Choroid plexus epithelial cell (primary cell): ENCODE measurements around the gene POR.

Source experiments
- DNase-seq: peaks from one replicate; pipeline ENCODE4 v3.0.0-alpha.2; 2010; ENCODE audit warnings: low read depth
- H3K4me3 ChIP-seq: 2 replicates; pipeline ENCODE4 v1.5.1; 2011; ENCODE audit warnings: low read depth, mild to moderate bottlenecking, control low read depth, low read length, moderate library complexity
- TF ChIP-seq, protein P1 (sequence below): conservative IDR thresholded peaks from 2 replicates; pipeline ENCODE4 v1.5.1; 2011; ENCODE audit warnings: low read depth, mild to moderate bottlenecking, control low read depth, inconsistent platforms, low read length, moderate library complexity

POR gene

DNA sequence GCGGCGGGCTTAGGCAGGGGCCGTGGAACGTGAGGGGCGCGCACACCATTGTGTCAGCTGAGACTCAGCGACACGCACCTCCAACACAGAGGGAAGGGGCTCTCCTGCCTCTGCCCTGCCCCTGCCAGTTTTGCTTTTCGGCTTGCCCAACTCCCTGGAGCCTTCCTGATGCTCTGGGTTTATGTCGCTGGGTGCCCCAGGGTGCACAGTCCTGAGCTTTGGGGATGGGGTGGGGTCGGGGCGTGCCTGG lies 66.2 kb downstream of the POR start:
- no peak for DNase-seq
- TF ChIP-seq, protein P1, sequence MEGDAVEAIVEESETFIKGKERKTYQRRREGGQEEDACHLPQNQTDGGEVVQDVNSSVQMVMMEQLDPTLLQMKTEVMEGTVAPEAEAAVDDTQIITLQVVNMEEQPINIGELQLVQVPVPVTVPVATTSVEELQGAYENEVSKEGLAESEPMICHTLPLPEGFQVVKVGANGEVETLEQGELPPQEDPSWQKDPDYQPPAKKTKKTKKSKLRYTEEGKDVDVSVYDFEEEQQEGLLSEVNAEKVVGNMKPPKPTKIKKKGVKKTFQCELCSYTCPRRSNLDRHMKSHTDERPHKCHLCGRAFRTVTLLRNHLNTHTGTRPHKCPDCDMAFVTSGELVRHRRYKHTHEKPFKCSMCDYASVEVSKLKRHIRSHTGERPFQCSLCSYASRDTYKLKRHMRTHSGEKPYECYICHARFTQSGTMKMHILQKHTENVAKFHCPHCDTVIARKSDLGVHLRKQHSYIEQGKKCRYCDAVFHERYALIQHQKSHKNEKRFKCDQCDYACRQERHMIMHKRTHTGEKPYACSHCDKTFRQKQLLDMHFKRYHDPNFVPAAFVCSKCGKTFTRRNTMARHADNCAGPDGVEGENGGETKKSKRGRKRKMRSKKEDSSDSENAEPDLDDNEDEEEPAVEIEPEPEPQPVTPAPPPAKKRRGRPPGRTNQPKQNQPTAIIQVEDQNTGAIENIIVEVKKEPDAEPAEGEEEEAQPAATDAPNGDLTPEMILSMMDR, result no peak

DNA sequence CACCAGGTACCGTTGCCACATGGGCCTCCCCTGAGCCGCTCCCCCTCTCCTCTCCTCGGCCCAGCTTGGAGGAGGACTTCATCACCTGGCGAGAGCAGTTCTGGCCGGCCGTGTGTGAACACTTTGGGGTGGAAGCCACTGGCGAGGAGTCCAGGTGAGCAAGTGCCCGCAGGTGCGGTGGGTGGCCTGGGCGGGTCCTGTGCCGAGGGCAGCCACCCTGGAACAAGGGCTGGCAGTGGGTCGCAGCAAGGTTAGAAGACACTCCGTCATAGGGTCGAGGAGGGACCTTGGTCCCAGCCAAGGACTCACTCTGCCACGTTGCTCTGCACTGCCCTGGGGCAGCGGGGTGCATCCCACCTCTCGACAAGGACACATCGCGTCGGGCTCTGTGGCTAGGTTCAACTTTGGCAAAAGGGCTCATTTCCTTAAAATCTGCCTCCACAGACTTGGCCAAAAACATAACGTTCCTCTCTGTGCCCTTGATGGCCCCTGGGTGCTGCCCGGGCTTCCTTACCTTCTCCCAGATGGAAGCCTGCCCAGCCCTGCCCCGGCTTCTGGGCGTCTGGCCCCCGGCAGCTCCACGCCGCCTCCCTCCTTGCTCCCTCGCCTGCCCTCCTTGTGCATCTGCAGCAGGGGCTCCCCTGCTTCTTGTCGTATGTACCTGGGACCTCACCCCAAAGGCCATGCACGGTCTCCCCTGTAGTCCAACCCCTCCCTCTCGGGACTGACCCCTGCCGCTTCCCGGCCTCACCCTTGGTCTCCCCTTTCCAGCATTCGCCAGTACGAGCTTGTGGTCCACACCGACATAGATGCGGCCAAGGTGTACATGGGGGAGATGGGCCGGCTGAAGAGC lies 66.7 kb downstream of the POR start:
- no peak overlapping the region for H3K4me3 ChIP-seq
- DNase-seq, result no peak
- TF ChIP-seq, protein P1, result no peak

More for the DNA sequence above, 66.2 kb downstream of the POR start:
- no peak overlapping the region for H3K4me3 ChIP-seq

DNA sequence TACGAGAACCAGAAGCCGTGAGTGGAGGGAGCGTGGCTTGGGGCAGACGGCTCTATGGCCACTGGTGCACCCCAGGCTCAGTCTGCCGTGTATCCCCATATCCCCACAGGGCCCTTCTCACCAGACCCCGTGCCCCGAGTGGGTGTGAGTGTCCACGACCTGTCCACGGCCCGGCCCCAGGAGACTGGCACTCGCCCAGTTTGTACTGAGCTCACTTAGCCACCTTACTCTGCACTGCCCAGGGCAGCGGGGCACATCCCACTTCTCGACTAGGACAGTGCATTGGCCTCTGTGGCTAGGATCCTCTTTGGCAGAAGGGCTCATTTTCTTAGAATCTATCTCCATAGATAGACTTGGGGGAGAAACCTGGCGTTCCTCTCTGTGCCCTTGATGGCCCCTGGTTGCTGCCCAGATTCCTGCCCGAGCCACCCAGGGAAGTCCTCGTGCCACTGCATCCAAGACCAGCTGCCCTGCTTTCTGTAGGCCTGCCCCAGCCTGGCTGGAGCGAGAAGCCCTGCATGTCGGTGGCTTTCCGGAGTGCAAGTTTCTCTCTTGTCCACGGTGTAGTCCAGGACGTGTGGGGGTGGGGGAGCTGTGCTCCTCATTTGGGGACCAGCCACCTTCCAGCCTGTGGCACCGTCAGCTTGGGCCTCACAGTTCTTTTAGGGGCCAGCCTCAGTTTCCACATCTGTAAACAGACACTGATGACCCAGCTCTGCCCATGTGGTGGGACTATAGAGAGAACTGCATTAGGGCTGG lies 67.5 kb downstream of the POR start:
- TF ChIP-seq, protein P1, result no peak

DNA sequence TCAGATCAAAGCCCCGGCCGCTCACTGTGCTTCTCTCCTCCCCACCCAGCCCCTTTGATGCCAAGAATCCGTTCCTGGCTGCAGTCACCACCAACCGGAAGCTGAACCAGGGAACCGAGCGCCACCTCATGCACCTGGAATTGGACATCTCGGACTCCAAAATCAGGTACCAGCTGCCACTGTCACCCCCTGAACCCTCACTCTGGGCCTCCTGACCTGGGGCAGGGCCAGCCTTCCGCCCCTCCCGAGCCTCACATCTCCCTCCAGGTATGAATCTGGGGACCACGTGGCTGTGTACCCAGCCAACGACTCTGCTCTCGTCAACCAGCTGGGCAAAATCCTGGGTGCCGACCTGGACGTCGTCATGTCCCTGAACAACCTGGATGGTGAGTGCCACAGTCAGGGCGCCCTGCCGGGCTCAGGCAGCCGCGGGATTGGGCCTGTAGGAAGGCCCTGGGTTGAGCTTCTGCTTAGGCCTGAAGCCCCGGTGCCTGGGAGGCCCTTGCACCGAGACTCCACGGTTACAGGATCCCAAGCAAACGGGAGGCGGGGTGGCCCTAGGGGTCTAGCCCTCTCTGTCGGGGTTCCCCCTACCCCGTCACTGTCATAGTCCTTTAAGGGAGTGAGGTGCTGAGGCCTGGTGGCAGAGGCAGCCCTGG lies 68.6 kb downstream of the POR start:
- TF ChIP-seq, protein P1, result no peak
- DNase-seq, result no peak
- H3K4me3 ChIP-seq, result no peak overlapping the region

More for the DNA sequence above, 67.5 kb downstream of the POR start:
- DNase-seq, result no peak
- no peak overlapping the region for H3K4me3 ChIP-seq

DNA sequence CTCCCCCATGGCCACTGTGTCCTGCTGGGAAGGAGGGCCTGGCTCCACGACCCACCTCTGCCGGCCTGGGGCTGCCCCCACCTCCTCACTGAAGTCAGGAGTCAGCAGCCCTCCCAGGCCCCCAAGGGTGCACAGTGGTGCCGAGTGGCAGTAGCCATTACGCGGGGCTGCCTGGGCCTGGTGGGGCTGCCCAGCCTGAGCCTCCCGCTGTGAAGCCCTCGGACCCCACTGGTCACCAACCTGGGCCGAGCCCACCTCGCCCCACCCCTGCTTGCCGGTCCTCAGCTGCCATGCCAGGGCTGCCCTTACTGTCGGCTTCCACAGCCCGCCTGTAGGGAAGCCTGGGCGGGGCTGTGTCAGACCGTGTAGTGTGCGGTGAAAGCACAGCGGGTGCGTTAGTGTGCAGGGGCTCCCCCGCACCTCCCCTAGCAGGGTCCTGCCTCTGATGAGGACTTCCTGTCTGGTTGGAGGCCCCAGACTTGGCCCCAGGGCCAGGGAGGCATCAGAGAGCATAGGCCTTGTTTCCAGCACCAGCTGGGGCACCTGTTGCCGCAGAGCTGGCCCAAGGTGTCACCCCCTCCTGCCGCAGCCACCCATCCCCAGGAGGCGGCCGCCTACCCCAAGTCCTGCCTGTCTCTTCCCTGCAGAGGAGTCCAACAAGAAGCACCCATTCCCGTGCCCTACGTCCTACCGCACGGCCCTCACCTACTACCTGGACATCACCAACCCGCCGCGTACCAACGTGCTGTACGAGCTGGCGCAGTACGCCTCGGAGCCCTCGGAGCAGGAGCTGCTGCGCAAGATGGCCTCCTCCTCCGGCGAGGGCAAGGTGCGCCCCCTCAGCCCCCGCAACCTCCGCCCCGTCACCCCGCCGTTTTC lies 69.4 kb downstream of the POR start:
- no peak for DNase-seq
- TF ChIP-seq, protein P1, result no peak
- H3K4me3 ChIP-seq, result no peak overlapping the region

DNA sequence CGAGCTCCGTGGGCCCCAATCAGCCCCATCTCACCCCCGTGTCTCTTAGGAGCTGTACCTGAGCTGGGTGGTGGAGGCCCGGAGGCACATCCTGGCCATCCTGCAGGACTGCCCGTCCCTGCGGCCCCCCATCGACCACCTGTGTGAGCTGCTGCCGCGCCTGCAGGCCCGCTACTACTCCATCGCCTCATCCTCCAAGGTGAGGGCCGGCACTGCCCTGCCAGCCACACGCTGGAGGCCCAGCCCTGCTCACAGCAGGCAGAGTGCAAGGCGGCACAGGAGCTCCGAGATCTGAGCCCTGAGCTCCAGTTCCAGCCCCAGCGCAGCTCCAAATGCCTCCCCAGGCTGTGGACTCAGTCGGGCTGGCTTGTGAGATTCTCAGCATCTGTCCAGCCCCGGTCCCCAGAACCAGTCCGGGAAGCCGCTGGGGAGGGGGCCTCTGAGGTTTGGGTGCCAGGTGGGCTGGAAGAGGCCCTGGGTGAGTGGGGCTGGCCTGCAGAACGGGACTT lies 70.1 kb downstream of the POR start:
- H3K4me3 ChIP-seq, result no peak overlapping the region
- TF ChIP-seq, protein P1, result no peak
- no peak for DNase-seq
